ENCODE results near the gene DOCK11.

The DOCK11 gene

DNA sequence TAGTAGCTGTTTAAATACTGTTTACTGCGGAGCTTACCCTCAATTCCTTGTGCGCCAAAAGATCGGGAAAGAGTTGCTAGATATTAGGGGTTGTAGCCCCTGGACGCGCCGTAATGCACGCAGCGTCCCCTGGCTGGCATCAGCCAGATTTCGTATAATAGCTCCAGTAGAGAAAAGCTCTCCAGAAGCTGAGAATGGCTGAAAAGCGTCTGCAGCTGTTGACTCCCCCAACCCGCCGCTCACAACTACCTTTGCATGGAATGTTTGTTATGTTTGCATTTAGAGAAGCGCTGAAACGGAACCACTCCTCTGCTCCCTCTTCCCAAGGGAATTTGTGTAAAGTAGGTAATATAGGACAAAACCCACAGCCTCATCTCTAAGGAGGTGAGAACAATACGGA is 3.7 kb downstream of the DOCK11 start:
- TF ChIP-seq EZH2phosphoT487 (IDR thresholded peaks at IDR 0.05; ENCODE audit: borderline replicate concordance) = no peak
- TF ChIP-seq, protein P1, sequence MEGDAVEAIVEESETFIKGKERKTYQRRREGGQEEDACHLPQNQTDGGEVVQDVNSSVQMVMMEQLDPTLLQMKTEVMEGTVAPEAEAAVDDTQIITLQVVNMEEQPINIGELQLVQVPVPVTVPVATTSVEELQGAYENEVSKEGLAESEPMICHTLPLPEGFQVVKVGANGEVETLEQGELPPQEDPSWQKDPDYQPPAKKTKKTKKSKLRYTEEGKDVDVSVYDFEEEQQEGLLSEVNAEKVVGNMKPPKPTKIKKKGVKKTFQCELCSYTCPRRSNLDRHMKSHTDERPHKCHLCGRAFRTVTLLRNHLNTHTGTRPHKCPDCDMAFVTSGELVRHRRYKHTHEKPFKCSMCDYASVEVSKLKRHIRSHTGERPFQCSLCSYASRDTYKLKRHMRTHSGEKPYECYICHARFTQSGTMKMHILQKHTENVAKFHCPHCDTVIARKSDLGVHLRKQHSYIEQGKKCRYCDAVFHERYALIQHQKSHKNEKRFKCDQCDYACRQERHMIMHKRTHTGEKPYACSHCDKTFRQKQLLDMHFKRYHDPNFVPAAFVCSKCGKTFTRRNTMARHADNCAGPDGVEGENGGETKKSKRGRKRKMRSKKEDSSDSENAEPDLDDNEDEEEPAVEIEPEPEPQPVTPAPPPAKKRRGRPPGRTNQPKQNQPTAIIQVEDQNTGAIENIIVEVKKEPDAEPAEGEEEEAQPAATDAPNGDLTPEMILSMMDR (conservative IDR thresholded peaks at IDR 0.05; ENCODE audit: low read length) = no peak
- Histone ChIP-seq H3K9ac (ENCODE audit: low read depth, low read length, poor library complexity, severe bottlenecking) (no peak overlapping the region), H3K4me3 (ENCODE audit: low read length, poor library complexity, severe bottlenecking) (no peak overlapping the region), H3K9me3 (ENCODE audit: insufficient read depth, low read depth, low read length) (no peaks in the 10 kb centered on the region), H4K20me1 (ENCODE audit: insufficient read depth, low read length, poor library complexity, severe bottlenecking) (no peaks in the 10 kb centered on the region), H2AFZ (ENCODE audit: low read length) (no peak overlapping the region), H3K9me2 (replicated peaks; ENCODE audit: low read depth, low read length) (no peaks in the 10 kb centered on the region), H3K79me2 (ENCODE audit: insufficient read depth, low read length) (peaks cover 58% of the 10 kb centered on the region; the same call in 1 of the 2 replicates), H3K4me1 (ENCODE audit: insufficient read depth, low read length, poor library complexity, severe bottlenecking) (peaks cover 37% of the 10 kb centered on the region), H3K36me3 (ENCODE audit: insufficient read depth, low read length) (no peaks in the 10 kb centered on the region), H3F3A (ENCODE audit: low read depth) (no peaks in the 10 kb centered on the region), H3K27me3 (ENCODE audit: insufficient read depth, low read length, poor library complexity, severe bottlenecking) (no peaks in the 10 kb centered on the region), H3K4me2 (ENCODE audit: low read depth, low read length, poor library complexity, severe bottlenecking) (peak overlapping the region; percentile 91)

DNA sequence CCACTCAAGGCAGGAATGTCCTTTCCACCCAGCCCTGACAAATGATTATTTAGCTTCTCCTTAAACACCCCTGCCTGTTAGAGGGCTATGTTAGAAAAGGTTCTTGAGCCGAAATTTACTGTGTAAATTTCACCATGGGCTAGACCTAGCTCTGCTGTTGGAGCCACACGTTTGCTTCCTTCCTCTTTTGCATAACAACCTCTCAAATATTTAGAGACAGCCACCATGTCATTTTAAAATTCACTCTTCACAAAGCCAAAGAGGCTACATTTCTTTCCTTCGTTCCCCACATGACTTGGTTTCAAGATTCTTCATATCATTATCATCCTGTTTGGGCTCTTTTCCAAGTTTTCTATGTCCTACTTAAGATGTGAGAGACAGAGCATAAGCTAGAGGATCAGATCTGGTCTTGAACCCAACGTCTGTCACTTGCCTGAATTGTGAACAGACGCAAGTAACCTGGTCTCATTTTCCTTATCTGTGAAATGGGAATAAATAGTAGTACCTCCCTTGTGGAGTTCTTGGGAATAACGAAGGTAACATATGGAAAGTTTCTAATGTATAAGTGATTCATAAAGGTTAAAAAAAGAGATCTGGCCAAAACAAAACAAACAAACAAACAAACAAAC is 6.7 kb downstream of the DOCK11 start:
- peaks cover 28% of the 10 kb centered on the region for H3K4me1 ChIP-seq (ENCODE audit: insufficient read depth, low read length, poor library complexity, severe bottlenecking)
- peak overlapping the region; percentile 16 for H3K4me2 ChIP-seq (ENCODE audit: low read depth, low read length, poor library complexity, severe bottlenecking)
- no peaks in the 10 kb centered on the region for H4K20me1 ChIP-seq (ENCODE audit: insufficient read depth, low read length, poor library complexity, severe bottlenecking)
- no peaks in the 10 kb centered on the region for H3K9me3 ChIP-seq (ENCODE audit: insufficient read depth, low read depth, low read length)
- H3F3A ChIP-seq (ENCODE audit: low read depth) = no peaks in the 10 kb centered on the region
- H3K4me3 ChIP-seq (ENCODE audit: low read length, poor library complexity, severe bottlenecking) = no peak overlapping the region
- peaks cover 72% of the 10 kb centered on the region for H3K79me2 ChIP-seq (ENCODE audit: insufficient read depth, low read length)
- no peak overlapping the region for H2AFZ ChIP-seq (ENCODE audit: low read length)
- no peaks in the 10 kb centered on the region for H3K27me3 ChIP-seq (ENCODE audit: insufficient read depth, low read length, poor library complexity, severe bottlenecking)
- no peaks in the 10 kb centered on the region for H3K36me3 ChIP-seq (ENCODE audit: insufficient read depth, low read length)
- TF ChIP-seq EZH2phosphoT487 (IDR thresholded peaks at IDR 0.05; ENCODE audit: borderline replicate concordance) = no peak
- TF ChIP-seq, protein P1 (conservative IDR thresholded peaks at IDR 0.05; ENCODE audit: low read length) = no peak
- no peak overlapping the region for H3K9ac ChIP-seq (ENCODE audit: low read depth, low read length, poor library complexity, severe bottlenecking)
- H3K9me2 ChIP-seq (replicated peaks; ENCODE audit: low read depth, low read length) = no peaks in the 10 kb centered on the region

DNA sequence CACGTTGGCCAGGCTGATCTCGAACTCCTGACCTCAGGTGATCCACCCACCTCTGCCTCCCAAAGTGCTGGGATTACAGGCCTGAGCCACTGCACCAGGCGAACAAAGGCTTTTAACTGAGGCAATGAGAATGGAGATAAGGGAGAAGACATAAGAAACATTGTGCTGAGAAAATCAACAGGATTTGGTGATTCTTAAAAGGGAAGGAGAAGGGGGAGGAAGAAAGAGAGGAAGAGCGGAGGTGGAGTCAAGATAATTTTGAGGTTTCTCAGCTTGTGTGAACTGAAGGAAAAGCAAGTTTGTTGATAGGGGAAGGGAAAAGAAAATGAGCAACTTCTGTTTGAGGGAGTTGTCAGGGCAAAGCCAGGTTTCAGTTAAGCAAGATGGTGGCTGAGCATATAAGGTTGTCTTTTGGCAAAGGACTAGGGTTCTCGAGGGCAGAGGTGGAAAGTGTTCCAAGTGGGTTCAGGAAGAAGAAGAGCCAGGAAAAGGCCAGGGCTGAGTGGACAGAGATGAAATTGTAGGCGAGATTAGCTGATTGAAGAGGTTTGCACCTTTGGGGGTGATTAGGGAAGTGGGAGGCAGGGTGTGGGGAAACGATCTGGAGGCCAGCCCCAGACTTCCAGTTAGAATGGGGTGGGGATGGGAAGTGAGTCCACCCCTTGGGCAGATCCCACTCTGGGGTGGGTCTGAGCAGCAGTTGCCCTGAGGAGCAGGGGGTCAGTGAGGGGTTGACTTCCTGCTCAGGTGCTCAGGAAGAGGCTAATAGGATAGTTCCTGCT is 7.8 kb downstream of the DOCK11 start:
- Histone ChIP-seq H3K79me2 (ENCODE audit: insufficient read depth, low read length) (peaks cover 63% of the 10 kb centered on the region), H3K36me3 (ENCODE audit: insufficient read depth, low read length) (no peaks in the 10 kb centered on the region), H4K20me1 (ENCODE audit: insufficient read depth, low read length, poor library complexity, severe bottlenecking) (no peaks in the 10 kb centered on the region), H3K4me1 (ENCODE audit: insufficient read depth, low read length, poor library complexity, severe bottlenecking) (peaks cover 18% of the 10 kb centered on the region), H3K9me3 (ENCODE audit: insufficient read depth, low read depth, low read length) (no peaks in the 10 kb centered on the region), H3K9me2 (replicated peaks; ENCODE audit: low read depth, low read length) (no peaks in the 10 kb centered on the region), H3K27me3 (ENCODE audit: insufficient read depth, low read length, poor library complexity, severe bottlenecking) (no peaks in the 10 kb centered on the region), H3F3A (ENCODE audit: low read depth) (no peaks in the 10 kb centered on the region), H3K4me2 (ENCODE audit: low read depth, low read length, poor library complexity, severe bottlenecking) (peak overlapping the region; percentile 54), H3K4me3 (ENCODE audit: low read length, poor library complexity, severe bottlenecking) (peak overlapping the region; percentile 4), H2AFZ (ENCODE audit: low read length) (no peak overlapping the region), H3K9ac (ENCODE audit: low read depth, low read length, poor library complexity, severe bottlenecking) (no peak overlapping the region)
- TF ChIP-seq, protein P1 (conservative IDR thresholded peaks at IDR 0.05; ENCODE audit: low read length) = no peak
- no peak for TF ChIP-seq EZH2phosphoT487 (IDR thresholded peaks at IDR 0.05; ENCODE audit: borderline replicate concordance)
